Right lobe of liver (tissue), 4 donors: Measurements from ENCODE around the gene CDKL1.

Source experiments
- POLR2A ChIP-seq: fragments of 450-650 bp; IDR thresholded peaks from one replicate; pipeline ENCODE4 v1.6.1; 2017; ENCODE audit warnings: antibody characterized with exemption, mild to moderate bottlenecking
- TF ChIP-seq, protein P1 (sequence below), 4 donors: fragments of 200-600 bp in 3 of 4; fragments of 450-650 bp in 1 of 4; IDR thresholded peaks; one replicate each; pipeline versions ENCODE4 v1.5.1 to v1.8.0; 2016 to 2022; ENCODE audit warnings: antibody characterized with exemption in 4 of 4, mild to moderate bottlenecking in 2 of 4
- donor health status: DM: no; HTN: no; CAD: no.
- donor health status: DM: no; HTN: no; CAD: no.
- donor health status: DM: no; HTN: yes; CAD: no.

DNA sequence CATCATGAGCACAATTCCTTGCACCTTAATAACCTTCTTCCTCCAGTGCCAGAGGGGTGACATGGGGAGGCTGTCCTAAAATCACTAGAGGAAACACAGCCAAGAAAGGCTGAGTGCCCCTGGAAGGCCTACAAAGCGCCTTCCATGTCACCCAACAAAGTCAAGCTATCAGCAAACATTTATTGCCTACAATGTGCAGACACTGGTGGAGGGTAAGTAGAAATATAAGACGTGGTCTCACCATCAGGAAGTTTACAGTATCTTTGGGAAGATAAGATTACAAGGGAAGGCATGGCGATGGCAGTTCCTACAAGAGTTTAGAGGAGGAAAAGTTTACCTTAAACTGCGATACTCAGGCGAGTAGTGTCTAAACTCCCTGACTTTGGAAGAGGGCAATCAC lies 56.6 kb downstream of the CDKL1 start:
- TF ChIP-seq, protein P1, sequence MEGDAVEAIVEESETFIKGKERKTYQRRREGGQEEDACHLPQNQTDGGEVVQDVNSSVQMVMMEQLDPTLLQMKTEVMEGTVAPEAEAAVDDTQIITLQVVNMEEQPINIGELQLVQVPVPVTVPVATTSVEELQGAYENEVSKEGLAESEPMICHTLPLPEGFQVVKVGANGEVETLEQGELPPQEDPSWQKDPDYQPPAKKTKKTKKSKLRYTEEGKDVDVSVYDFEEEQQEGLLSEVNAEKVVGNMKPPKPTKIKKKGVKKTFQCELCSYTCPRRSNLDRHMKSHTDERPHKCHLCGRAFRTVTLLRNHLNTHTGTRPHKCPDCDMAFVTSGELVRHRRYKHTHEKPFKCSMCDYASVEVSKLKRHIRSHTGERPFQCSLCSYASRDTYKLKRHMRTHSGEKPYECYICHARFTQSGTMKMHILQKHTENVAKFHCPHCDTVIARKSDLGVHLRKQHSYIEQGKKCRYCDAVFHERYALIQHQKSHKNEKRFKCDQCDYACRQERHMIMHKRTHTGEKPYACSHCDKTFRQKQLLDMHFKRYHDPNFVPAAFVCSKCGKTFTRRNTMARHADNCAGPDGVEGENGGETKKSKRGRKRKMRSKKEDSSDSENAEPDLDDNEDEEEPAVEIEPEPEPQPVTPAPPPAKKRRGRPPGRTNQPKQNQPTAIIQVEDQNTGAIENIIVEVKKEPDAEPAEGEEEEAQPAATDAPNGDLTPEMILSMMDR (IDR thresholded peaks at IDR 0.05), result no peak
- TF ChIP-seq POLR2A, result no peak
